ENCODE data around the gene TEX10.

GRCh38 chr9:100269656-100270055 is 83.1 kb downstream of the TEX10 start:
- TF ChIP-seq CTCF (IDR thresholded peaks at IDR 0.05) (no peak), TCF7L2 (IDR thresholded peaks at IDR 0.05; ENCODE audit: low read depth, low read length) (no peak), POLR2AphosphoS5 (IDR thresholded peaks at IDR 0.05; ENCODE audit: low read depth, low read length) (no peak), SIN3A (IDR thresholded peaks at IDR 0.05; ENCODE audit: borderline replicate concordance, insufficient read depth, low read depth, low read length) (no peak)
- TF ChIP-seq, protein P1, sequence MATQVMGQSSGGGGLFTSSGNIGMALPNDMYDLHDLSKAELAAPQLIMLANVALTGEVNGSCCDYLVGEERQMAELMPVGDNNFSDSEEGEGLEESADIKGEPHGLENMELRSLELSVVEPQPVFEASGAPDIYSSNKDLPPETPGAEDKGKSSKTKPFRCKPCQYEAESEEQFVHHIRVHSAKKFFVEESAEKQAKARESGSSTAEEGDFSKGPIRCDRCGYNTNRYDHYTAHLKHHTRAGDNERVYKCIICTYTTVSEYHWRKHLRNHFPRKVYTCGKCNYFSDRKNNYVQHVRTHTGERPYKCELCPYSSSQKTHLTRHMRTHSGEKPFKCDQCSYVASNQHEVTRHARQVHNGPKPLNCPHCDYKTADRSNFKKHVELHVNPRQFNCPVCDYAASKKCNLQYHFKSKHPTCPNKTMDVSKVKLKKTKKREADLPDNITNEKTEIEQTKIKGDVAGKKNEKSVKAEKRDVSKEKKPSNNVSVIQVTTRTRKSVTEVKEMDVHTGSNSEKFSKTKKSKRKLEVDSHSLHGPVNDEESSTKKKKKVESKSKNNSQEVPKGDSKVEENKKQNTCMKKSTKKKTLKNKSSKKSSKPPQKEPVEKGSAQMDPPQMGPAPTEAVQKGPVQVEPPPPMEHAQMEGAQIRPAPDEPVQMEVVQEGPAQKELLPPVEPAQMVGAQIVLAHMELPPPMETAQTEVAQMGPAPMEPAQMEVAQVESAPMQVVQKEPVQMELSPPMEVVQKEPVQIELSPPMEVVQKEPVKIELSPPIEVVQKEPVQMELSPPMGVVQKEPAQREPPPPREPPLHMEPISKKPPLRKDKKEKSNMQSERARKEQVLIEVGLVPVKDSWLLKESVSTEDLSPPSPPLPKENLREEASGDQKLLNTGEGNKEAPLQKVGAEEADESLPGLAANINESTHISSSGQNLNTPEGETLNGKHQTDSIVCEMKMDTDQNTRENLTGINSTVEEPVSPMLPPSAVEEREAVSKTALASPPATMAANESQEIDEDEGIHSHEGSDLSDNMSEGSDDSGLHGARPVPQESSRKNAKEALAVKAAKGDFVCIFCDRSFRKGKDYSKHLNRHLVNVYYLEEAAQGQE (IDR thresholded peaks at IDR 0.05; ENCODE audit: insufficient read depth in 1 of 2, low read depth in 2 of 2, low read length in 1 of 2): no peak

Data from Panc1 (cell line).